K562 (cell line): ENCODE data around the gene DSCAM. TPM values are rescaled to one million over a fixed set of nuclear protein-coding genes. Genes with fewer than 3 reads are reported as not detected.

Source experiments
- ATAC-seq: fragments of 200-7000 bp; cut with Tn5 transposase; 3 replicates; pipeline ENCODE4 v1.9.1; 2020; ENCODE audit warnings: moderate library complexity
- BruUV-seq: library from RNA; stranded (reverse); fragments of 400-500 nt; replicated peaks from 2 replicates; lab custom pipeline; 2021; lab: Mats Ljungman, UMichigan
- CTCF ChIA-PET: fragments of 300-600 bp; formaldehyde crosslinking; extraction: SDS; loops from one replicate; lab custom pipeline; 2021; ENCODE audit warnings: low intra/inter-chr PET ratio; lab: Yijun Ruan, JAX
- POLR2A ChIA-PET: fragments of 300-600, 350-650 bp; sonication (Branson Sonifier 250); formaldehyde crosslinking; extraction: SDS; loops from one replicate; lab custom pipeline; 2021; ENCODE audit warnings: antibody characterized with exemption, inconsistent platforms; lab: Yijun Ruan, JAX
- DNase-seq, 4 experiments: peaks; one replicate each; pipeline versions ENCODE4 v3.0.0 to v3.0.0-alpha.2; 2011 to 2018; ENCODE audit warnings: low spot score in 3 of 4, mixed read lengths in 3 of 4; ENCODE audit errors: extremely low read depth in 1 of 4
- FAIRE-seq: peaks from 2 replicates; lab custom pipeline; 2011; peaks lifted over from hg19 to GRCh38; lab: Jason Lieb, UNC
- H2AFZ ChIP-seq: 2 replicates; pipeline ENCODE4 v1.6.0; 2011; ENCODE audit warnings: low read depth, low read length, control low read depth, inconsistent platforms
- H3K27ac ChIP-seq: fragments of 200-600 bp; 3 replicates; pipeline ENCODE4 v1.8.0; 2011; ENCODE audit warnings: low read depth, mild to moderate bottlenecking, control low read depth, inconsistent platforms, low read length, moderate library complexity, mixed read lengths; ENCODE audit errors: extremely low read depth
- H3K27me3 ChIP-seq, 2 experiments: fragments of 300-600 bp in 1 of 2; 2 replicates in 1 of 2; 3 replicates in 1 of 2; pipeline versions ENCODE4 v1.6.0 to v1.8.0; 2011; ENCODE audit warnings: inconsistent platforms in 2 of 2, low read length in 2 of 2, mild to moderate bottlenecking in 1 of 2, mixed read lengths in 1 of 2, moderate library complexity in 1 of 2; ENCODE audit not compliant: control insufficient read depth in 2 of 2, insufficient read depth in 2 of 2
- H3K36me3 ChIP-seq: fragments of 300-600 bp; 3 replicates; pipeline ENCODE4 v1.8.0; 2011; ENCODE audit warnings: mild to moderate bottlenecking, low read length, inconsistent platforms; ENCODE audit not compliant: control insufficient read depth, insufficient read depth
- H3K4me1 ChIP-seq, 2 experiments: fragments of 200-600 bp in 1 of 2; replicated peaks in 1 of 2; 2 replicates in 1 of 2; 3 replicates in 1 of 2; pipeline versions ENCODE4 v1.5.1 to v1.8.0; 2011; ENCODE audit warnings: inconsistent platforms in 2 of 2, low read length in 2 of 2, mild to moderate bottlenecking in 1 of 2, mixed read lengths in 1 of 2, moderate library complexity in 1 of 2; ENCODE audit not compliant: control insufficient read depth in 2 of 2, insufficient read depth in 2 of 2
- H3K4me2 ChIP-seq: 2 replicates; pipeline ENCODE4 v1.6.1; 2011; ENCODE audit warnings: low read length, control low read depth, inconsistent platforms, mixed read lengths; ENCODE audit not compliant: insufficient read depth
- H3K4me3 ChIP-seq: fragments of 200-600 bp; sonication (generic), shearing (Covaris generic); 2 replicates; pipeline ENCODE4 v1.5.1; 2016; ENCODE audit warnings: control low read depth, inconsistent platforms
- H3K79me2 ChIP-seq: fragments of 200-600 bp; 3 replicates; pipeline ENCODE4 v1.8.0; 2011; ENCODE audit warnings: low read length, inconsistent platforms; ENCODE audit not compliant: control insufficient read depth, insufficient read depth
- H3K9ac ChIP-seq, 2 experiments: 2 replicates each; pipeline versions ENCODE4 v1.6.0 to v1.6.1; 2011; ENCODE audit warnings: low read depth in 2 of 2, low read length in 2 of 2, control low read depth in 1 of 2, inconsistent platforms in 1 of 2, mild to moderate bottlenecking in 1 of 2, mixed read lengths in 1 of 2; ENCODE audit not compliant: insufficient read depth in 1 of 2
- H3K9me1 ChIP-seq: one replicate; pipeline ENCODE4 v1.6.0; 2011; ENCODE audit warnings: inconsistent platforms, mild to moderate bottlenecking, low read length, moderate library complexity; ENCODE audit not compliant: control insufficient read depth, insufficient read depth
- H3K9me3 ChIP-seq: replicated peaks from 2 replicates; pipeline ENCODE4 v1.5.1; 2011; ENCODE audit warnings: low read depth, low read length, inconsistent platforms; ENCODE audit not compliant: control insufficient read depth, insufficient read depth
- H4K20me1 ChIP-seq: replicated peaks from 2 replicates; pipeline ENCODE4 v1.6.1; 2011; ENCODE audit warnings: low read length, inconsistent platforms, mixed read lengths; ENCODE audit not compliant: control insufficient read depth, insufficient read depth
- BCLAF1 ChIP-seq, 2 experiments: fragments of 450-650 bp in 1 of 2; IDR thresholded peaks; 2 replicates each; pipeline ENCODE4 v1.6.1; 2011 to 2017; ENCODE audit warnings: low read depth in 2 of 2, antibody characterized with exemption in 1 of 2, borderline replicate concordance in 1 of 2, low read length in 1 of 2, mild to moderate bottlenecking in 1 of 2, mixed read lengths in 1 of 2; ENCODE audit not compliant: control insufficient read depth in 1 of 2
- CAMTA2 ChIP-seq: fragments of 250-450 bp; sonication (Bioruptor Pico); conservative IDR thresholded peaks from 2 replicates; pipeline ENCODE4 v1.5.1; 2022
- CHD4 ChIP-seq: fragments of 200-600 bp; sonication (generic); IDR thresholded peaks from 3 replicates; pipeline ENCODE4 v1.6.1; 2012; ENCODE audit warnings: low read depth, mild to moderate bottlenecking, mixed read lengths, low read length, inconsistent platforms; ENCODE audit not compliant: insufficient read depth, insufficient replicate concordance, poor library complexity, severe bottlenecking
- E4F1 ChIP-seq: fragments of 250-450 bp; sonication (Bioruptor Pico); IDR thresholded peaks from 2 replicates; pipeline ENCODE4 v1.5.0; 2021; ENCODE audit warnings: mild to moderate bottlenecking, borderline replicate concordance
- ELF4 ChIP-seq: fragments of 450-650 bp; formaldehyde crosslinking; IDR thresholded peaks from 2 replicates; pipeline ENCODE4 v1.4.0; 2022; ENCODE audit warnings: missing genetic modification characterization
- GTF2E2 ChIP-seq: fragments of 200-800 bp; sonication (Bioruptor generic); IDR thresholded peaks from 2 replicates; pipeline ENCODE4 v1.6.1; 2016; ENCODE audit warnings: missing genetic modification characterization, missing compliant biosample characterization
- KLF10 ChIP-seq: fragments of 250-450 bp; sonication (Bioruptor Pico); IDR thresholded peaks from 2 replicates; pipeline ENCODE4 v1.6.1; 2021; ENCODE audit warnings: matching md5 sums
- SRSF7 ChIP-seq: fragments of 200-400 bp; formaldehyde crosslinking; optimal IDR thresholded peaks from 2 replicates; pipeline ENCODE3; 2017; ENCODE audit warnings: mild to moderate bottlenecking, low read depth, low read length
- TCF3 ChIP-seq: sonication (generic); formaldehyde crosslinking; IDR thresholded peaks from 2 replicates; pipeline ENCODE4 v1.4.0; 2020; ENCODE audit warnings: mild to moderate bottlenecking, missing genetic modification reagents
- TEAD4 ChIP-seq, 2 experiments: sonication (generic) in 1 of 2; formaldehyde crosslinking in 1 of 2; IDR thresholded peaks; 2 replicates each; pipeline versions ENCODE4 v1.6.1 to v1.8.0; 2012 to 2022; ENCODE audit warnings: borderline replicate concordance in 1 of 2, inconsistent platforms in 1 of 2, low read length in 1 of 2, mild to moderate bottlenecking in 1 of 2, missing genetic modification reagents in 1 of 2
- U2AF1 ChIP-seq: fragments of 200-400 bp; formaldehyde crosslinking; optimal IDR thresholded peaks from 2 replicates; pipeline ENCODE3; 2017; ENCODE audit warnings: mild to moderate bottlenecking, low read depth, low read length, moderate library complexity
- UBTF ChIP-seq, 2 experiments: IDR thresholded peaks; 2 replicates each; pipeline ENCODE4 v1.6.1; 2012; ENCODE audit warnings: improper control_type of control experiment in 2 of 2, low read depth in 2 of 2, low read length in 2 of 2, borderline replicate concordance in 1 of 2
- ZNF140 ChIP-seq: fragments of 250-450 bp; sonication (Bioruptor Pico); IDR thresholded peaks from 2 replicates; pipeline ENCODE4 v1.8.0; 2021; ENCODE audit warnings: moderate library complexity, mild to moderate bottlenecking, inconsistent platforms
- WGBS: fragments of 100-300 bp; shearing (Covaris generic); methylation state at CpG from one replicate; pipeline ENCODE4 v1.1.6; 2016; ENCODE audit warnings: low coverage, mixed read lengths; ENCODE audit not compliant: insufficient coverage; ENCODE audit errors: missing lambda C conversion rate; 5-methylcytosine and 5-hydroxymethylcytosine counted together
- in situ Hi-C: fragments of 300-500 bp; cut with MboI; formaldehyde crosslinking; loops from 4 replicates; pipeline ENCODE4 v1.15.0; 2018; ENCODE audit warnings: inconsistent platforms, mixed read lengths
- intact Hi-C: fragments of 100-400 bp; cut with micrococcal nuclease; formaldehyde crosslinking; loops from 2 replicates; pipeline ENCODE4 v1.14.2; 2022
- polyA plus RNA-seq, 8 experiments: library from polyadenylated mRNA; depleted of rRNA in 4 of 8; stranded (reverse) in 5 of 8; unstranded in 3 of 8; fragments of >200 nt; fragmentation: Nextera tagmentation in 2 of 8; fragmentation: Illumina TruSeq in 1 of 8; extraction: Ambion mirVana in 2 of 8; extraction: Trizol in 1 of 8; gene quantifications; 2 replicates each; pipeline versions ENCODE4 v1.2.1 to v1.2.3, GENCODE V29; 2011 to 2014; ENCODE audit warnings: inconsistent platforms in 1 of 8, missing spikeins in 1 of 8
- total RNA-seq, 7 experiments: library from RNA; depleted of rRNA in 6 of 7; stranded (reverse); fragments of >200 nt in 6 of 7; fragmentation: Illumina TruSeq in 2 of 7; extraction: Trizol in 2 of 7; gene quantifications; 2 replicates each; pipeline versions ENCODE4 v1.2.1 to v1.2.3, GENCODE V29; 2011 to 2021; ENCODE audit warnings: low replicate concordance in 1 of 7

Gene DSCAM
- total and polyA plus RNA-seq, 9 of the 15 experiments (the other 6 are each of a cell fraction or from before 2014, with no cell fraction given) = not detected

GRCh38 chr21:40472013-40472412 lies 374.9 kb downstream of the DSCAM start (continued):
- TF ChIP-seq E4F1 (no peak), CHD4 (no peak), BCLAF1 (IDR thresholded peaks at IDR 0.05; ENCODE audit: borderline replicate concordance in 1 of 2, control insufficient read depth in 1 of 2, low read depth in 2 of 2, low read length in 1 of 2) (no peak)

GRCh38 chr21:40471103-40471502 lies 375.9 kb downstream of the DSCAM start:
- FAIRE-seq (no peak), ATAC-seq (no peak), DNase-seq (no peak)
- Histone ChIP-seq H3K79me2 (no peaks in the 10 kb centered on the region), H3K4me2 (no peak overlapping the region), H2AFZ (no peak overlapping the region), H3K27ac (no peak overlapping the region), H3K9me3 (no peaks in the 10 kb centered on the region; the same call in 1 of the 2 replicates), H3K27me3 (no peaks in the 10 kb centered on the region), H3K36me3 (no peaks in the 10 kb centered on the region), H3K9ac (no peak overlapping the region), H3K4me3 (no peak overlapping the region), H4K20me1 (no peaks in the 10 kb centered on the region), H3K4me1 (no peaks in the 10 kb centered on the region), H3K9me1 (no peaks in the 10 kb centered on the region)
- POLR2A ChIA-PET = no interaction called here
- intact Hi-C loops (no loop called here), in situ Hi-C loops (no loop called here)
- WGBS = 0% methylated on average over 2 of the region's 2 CpGs
- CTCF ChIA-PET = no interaction called here
- no TSS peak for BruUV-seq
- TF ChIP-seq U2AF1 (no peak), GTF2E2 (no peak), ZNF140 (CRISPR knock-in tag) (no peak), KLF10 (CRISPR knock-in tag) (no peak), TCF3 (CRISPR knock-in tag) (no peak), SRSF7 (no peak), TEAD4 (IDR thresholded peaks at IDR 0.05; ENCODE audit: low read length) (no peak), TEAD4 (CRISPR knock-in tag; IDR thresholded peaks at IDR 0.05; ENCODE audit: borderline replicate concordance) (no peak), CAMTA2 (no peak), UBTF (IDR thresholded peaks at IDR 0.05; ENCODE audit: borderline replicate concordance in 1 of 2, low read depth in 2 of 2, low read length in 2 of 2) (no peak), ELF4 (no peak)
